GM12878 (cell line): ENCODE data around the gene DMD. TPM values are rescaled to one million over a fixed set of nuclear protein-coding genes. Genes with fewer than 3 reads are reported as not detected.

ENCODE experiments used
- CTCF ChIP-seq, 3 experiments: IDR thresholded peaks in 2 of 3; conservative IDR thresholded peaks in 1 of 3; 2 replicates each; pipeline ENCODE4 v1.5.1; 2011; ENCODE audit warnings: low read depth in 3 of 3, low read length in 3 of 3, mild to moderate bottlenecking in 3 of 3, control low read depth in 2 of 3, moderate library complexity in 2 of 3, inconsistent platforms in 1 of 3, mixed read lengths in 1 of 3; ENCODE audit not compliant: control insufficient read depth in 2 of 3, insufficient read depth in 1 of 3; ENCODE audit errors: extremely low read depth in 1 of 3
- CUX1 ChIP-seq: IDR thresholded peaks from 2 replicates; pipeline ENCODE4 v1.6.1; 2012; ENCODE audit warnings: improper control_type of control experiment, low read depth, low read length; ENCODE audit not compliant: insufficient replicate concordance
- E4F1 ChIP-seq: fragments of 450-650 bp; IDR thresholded peaks from 2 replicates; pipeline ENCODE4 v1.6.1; 2018; ENCODE audit warnings: borderline replicate concordance, mild to moderate bottlenecking; ENCODE audit not compliant: partially characterized antibody
- RELA ChIP-seq: fragments of 450-650 bp; IDR thresholded peaks from 2 replicates; pipeline ENCODE4 v1.8.0; 2014; ENCODE audit warnings: borderline replicate concordance; ENCODE audit not compliant: partially characterized antibody
- SMARCA5 ChIP-seq: fragments of 450-650 bp; IDR thresholded peaks from 2 replicates; pipeline ENCODE4 v1.6.1; 2017; ENCODE audit warnings: mild to moderate bottlenecking
- STAT1 ChIP-seq: fragments of 450-650 bp; conservative IDR thresholded peaks from 2 replicates; pipeline ENCODE4 v1.6.1; 2014; ENCODE audit warnings: antibody characterized with exemption, mild to moderate bottlenecking
- ZNF622 ChIP-seq: fragments of 450-650 bp; IDR thresholded peaks from 2 replicates; pipeline ENCODE4 v1.6.1; 2017; ENCODE audit warnings: mild to moderate bottlenecking, inconsistent platforms
- ZNF687 ChIP-seq: fragments of 450-650 bp; IDR thresholded peaks from 2 replicates; pipeline ENCODE4 v1.6.1; 2017; ENCODE audit warnings: mild to moderate bottlenecking, moderate library complexity
- polyA plus RNA-seq, 11 experiments: library from polyadenylated mRNA; depleted of rRNA in 4 of 11; unstranded in 6 of 11; stranded (reverse) in 5 of 11; fragments of >200 nt; fragmentation: Nextera tagmentation in 4 of 11; fragmentation: Illumina TruSeq in 1 of 11; extraction: Ambion mirVana in 4 of 11; extraction: Trizol in 1 of 11; gene quantifications; 1 replicate in 1 of 11; 2 replicates in 10 of 11; pipeline versions ENCODE4 v1.2.1 to v1.2.3, GENCODE V29; 2011 to 2016; ENCODE audit warnings: inconsistent platforms in 2 of 11, missing spikeins in 2 of 11, low read depth in 1 of 11
- total RNA-seq, 4 experiments: library from RNA; depleted of rRNA in 3 of 4; stranded (reverse); fragments of >200 nt in 3 of 4; fragmentation: Illumina TruSeq in 1 of 4; extraction: Trizol in 1 of 4; gene quantifications; 2 replicates each; pipeline versions ENCODE4 v1.2.1 to v1.2.3, GENCODE V29; 2013 to 2021

DMD gene
- total and polyA plus RNA-seq, 10 of the 15 experiments (the other 5 are each of a cell fraction or from before 2014, with no cell fraction given): 1.4 to 24.3 (median 4.3) TPM

- TF ChIP-seq CUX1 (no peak), STAT1 (no peak), CTCF (IDR thresholded peaks at IDR 0.05 in 2 of 3, conservative IDR thresholded peaks at IDR 0.05 in 1 of 3; ENCODE audit: control insufficient read depth in 2 of 3, extremely low read depth in 1 of 3, insufficient read depth in 1 of 3, low read depth in 3 of 3, low read length in 3 of 3) (no peak), ZNF687 (no peak), E4F1 (no peak), SMARCA5 (no peak), RELA (no peak), ZNF622 (no peak)
Measured at GRCh38 chrX:32592786-32593185, 618.6 kb downstream of the DMD start (continued).
